Karpas-422 (cell line): ENCODE measurements around the gene EDA. TPM values are rescaled to one million over a fixed set of nuclear protein-coding genes. Genes with fewer than 3 reads are reported as not detected.

Experiments
- DNase-seq: peaks from one replicate; pipeline ENCODE4 v3.0.0-alpha.2; 2015
- H2AFZ ChIP-seq: fragments of 200-600 bp; sonication (generic); 2 replicates; pipeline ENCODE4 v1.6.1; 2014; ENCODE audit warnings: antibody characterized with exemption, low read length, mixed read lengths
- H3K27ac ChIP-seq: fragments of 200-600 bp; sonication (generic); 2 replicates; pipeline ENCODE4 v1.5.1; 2014; ENCODE audit warnings: mild to moderate bottlenecking, low read length, moderate library complexity
- H3K27me3 ChIP-seq: fragments of 200-600 bp; sonication (generic); 2 replicates; pipeline ENCODE4 v1.6.1; 2014; ENCODE audit warnings: low read length, mixed read lengths
- H3K36me3 ChIP-seq: fragments of 200-600 bp; sonication (generic); 2 replicates; pipeline ENCODE4 v1.6.1; 2014; ENCODE audit warnings: low read length, mixed read lengths; ENCODE audit not compliant: insufficient read depth
- H3K4me1 ChIP-seq: fragments of 200-600 bp; sonication (generic); 2 replicates; pipeline ENCODE4 v1.6.1; 2014; ENCODE audit warnings: mild to moderate bottlenecking, low read length, mixed read lengths
- H3K4me2 ChIP-seq: fragments of 200-600 bp; sonication (generic); 2 replicates; pipeline ENCODE4 v1.6.1; 2014; ENCODE audit warnings: low read length, low read depth, mild to moderate bottlenecking; ENCODE audit not compliant: poor library complexity, severe bottlenecking
- H3K4me3 ChIP-seq: fragments of 200-600 bp; sonication (generic); 2 replicates; pipeline ENCODE4 v1.5.1; 2014; ENCODE audit warnings: mild to moderate bottlenecking, antibody characterized with exemption, low read length, mixed read lengths
- H3K79me2 ChIP-seq: fragments of 200-600 bp; sonication (generic); 2 replicates; pipeline ENCODE4 v1.6.1; 2014; ENCODE audit warnings: mild to moderate bottlenecking, low read length, mixed read lengths
- H3K9ac ChIP-seq: fragments of 200-600 bp; sonication (generic); 2 replicates; pipeline ENCODE4 v1.6.0; 2014; ENCODE audit warnings: low read length
- H3K9me2 ChIP-seq: fragments of 200-600 bp; sonication (generic), shearing (Covaris generic); replicated peaks from 2 replicates; pipeline ENCODE4 v1.6.0; 2014; ENCODE audit warnings: mild to moderate bottlenecking, low read length, moderate library complexity; ENCODE audit not compliant: insufficient read depth
- H3K9me3 ChIP-seq: fragments of 300-700, 200-600 bp; sonication (generic); 2 replicates; pipeline ENCODE4 v1.6.1; 2014; ENCODE audit warnings: low read length, mixed read lengths
- H4K20me1 ChIP-seq: fragments of 200-600 bp; sonication (generic); 2 replicates; pipeline ENCODE4 v1.6.1; 2014; ENCODE audit warnings: mild to moderate bottlenecking, antibody characterized with exemption, low read length, low read depth; ENCODE audit not compliant: insufficient read depth
- total RNA-seq: library from RNA; depleted of rRNA; stranded (reverse); fragments of >200 nt; shearing (Covaris generic); gene quantifications from 2 replicates; pipeline ENCODE4 v1.2.3, GENCODE V29; 2014; ENCODE audit warnings: low replicate concordance

Gene EDA
- total RNA-seq, 1 experiment from 2014 or later = not detected

- Histone ChIP-seq H3K79me2 (no peaks in the 10 kb centered on the region), H3K9ac (no peak overlapping the region), H3K4me2 (no peak overlapping the region), H2AFZ (no peak overlapping the region), H3K36me3 (no peaks in the 10 kb centered on the region), H3K9me3 (no peaks in the 10 kb centered on the region), H3K4me3 (no peak overlapping the region), H3K4me1 (no peaks in the 10 kb centered on the region), H3K27ac (no peak overlapping the region), H3K9me2 (no peaks in the 10 kb centered on the region), H4K20me1 (no peaks in the 10 kb centered on the region), H3K27me3 (no peaks in the 10 kb centered on the region)
- no peak for DNase-seq
These were observed 1.0 kb upstream of the EDA start for GRCh38 chrX:69614886-69615285.

GRCh38 chrX:69615342-69615741 is 571 bp upstream of the EDA start:
- Histone ChIP-seq H3K9ac (no peak overlapping the region), H3K9me2 (no peaks in the 10 kb centered on the region), H3K36me3 (no peaks in the 10 kb centered on the region), H2AFZ (no peak overlapping the region), H3K4me3 (no peak overlapping the region), H3K27ac (no peak overlapping the region), H4K20me1 (no peaks in the 10 kb centered on the region), H3K27me3 (no peaks in the 10 kb centered on the region), H3K4me2 (peak overlapping the region; percentile 51), H3K79me2 (no peaks in the 10 kb centered on the region), H3K9me3 (no peaks in the 10 kb centered on the region), H3K4me1 (no peaks in the 10 kb centered on the region)
- DNase-seq = no peak

- Histone ChIP-seq H4K20me1 (no peaks in the 10 kb centered on the region), H3K4me2 (peak overlapping the region; percentile 51), H3K9ac (no peak overlapping the region), H3K4me3 (peak overlapping the region; percentile 57; the same call in 1 of the 2 replicates), H3K79me2 (no peaks in the 10 kb centered on the region), H3K27ac (no peak overlapping the region), H3K27me3 (no peaks in the 10 kb centered on the region), H3K9me2 (no peaks in the 10 kb centered on the region), H3K4me1 (no peaks in the 10 kb centered on the region), H2AFZ (no peak overlapping the region), H3K36me3 (no peaks in the 10 kb centered on the region), H3K9me3 (no peaks in the 10 kb centered on the region)
- DNase-seq = no peak
These were observed 717 bp downstream of the EDA start for GRCh38 chrX:69616457-69617203.

GRCh38 chrX:69618803-69619202 is 2.9 kb downstream of the EDA start:
- H3K36me3 ChIP-seq = no peaks in the 10 kb centered on the region
- H3K9me3 ChIP-seq = no peaks in the 10 kb centered on the region
- DNase-seq = peak; percentile 65
- H3K27me3 ChIP-seq = no peaks in the 10 kb centered on the region
- no peak overlapping the region for H2AFZ ChIP-seq
- H4K20me1 ChIP-seq = no peaks in the 10 kb centered on the region
- no peak overlapping the region for H3K9ac ChIP-seq
- H3K4me1 ChIP-seq = no peaks in the 10 kb centered on the region
- H3K79me2 ChIP-seq = no peaks in the 10 kb centered on the region
- H3K27ac ChIP-seq = no peak overlapping the region
- H3K4me3 ChIP-seq = no peak overlapping the region
- H3K4me2 ChIP-seq = no peak overlapping the region
- H3K9me2 ChIP-seq = no peaks in the 10 kb centered on the region

GRCh38 chrX:69626129-69626528 is 10.2 kb downstream of the EDA start:
- H3K9me2 ChIP-seq = no peaks in the 10 kb centered on the region
- no peaks in the 10 kb centered on the region for H3K79me2 ChIP-seq
- no peak overlapping the region for H3K4me2 ChIP-seq
- H3K27ac ChIP-seq = no peak overlapping the region
- H3K4me3 ChIP-seq = no peak overlapping the region
- DNase-seq = no peak
- H3K4me1 ChIP-seq = no peaks in the 10 kb centered on the region
- no peaks in the 10 kb centered on the region for H4K20me1 ChIP-seq
- H3K36me3 ChIP-seq = no peaks in the 10 kb centered on the region
- H3K27me3 ChIP-seq = no peaks in the 10 kb centered on the region
- no peak overlapping the region for H3K9ac ChIP-seq
- H2AFZ ChIP-seq = no peak overlapping the region
- H3K9me3 ChIP-seq = no peaks in the 10 kb centered on the region

GRCh38 chrX:69627744-69628143 is 11.8 kb downstream of the EDA start:
- no peak for DNase-seq
- Histone ChIP-seq H4K20me1 (no peaks in the 10 kb centered on the region), H3K9ac (no peak overlapping the region), H3K4me3 (no peak overlapping the region), H3K36me3 (no peaks in the 10 kb centered on the region), H3K9me2 (no peaks in the 10 kb centered on the region), H3K4me2 (no peak overlapping the region), H3K4me1 (no peaks in the 10 kb centered on the region), H3K9me3 (no peaks in the 10 kb centered on the region), H3K27me3 (no peaks in the 10 kb centered on the region), H3K27ac (no peak overlapping the region), H3K79me2 (no peaks in the 10 kb centered on the region), H2AFZ (no peak overlapping the region)

GRCh38 chrX:69630147-69630546 is 14.2 kb downstream of the EDA start:
- no peaks in the 10 kb centered on the region for H3K9me3 ChIP-seq
- no peak overlapping the region for H3K27ac ChIP-seq
- H3K36me3 ChIP-seq = no peaks in the 10 kb centered on the region
- H2AFZ ChIP-seq = no peak overlapping the region
- no peaks in the 10 kb centered on the region for H3K4me1 ChIP-seq
- no peak for DNase-seq
- no peak overlapping the region for H3K4me2 ChIP-seq
- no peak overlapping the region for H3K4me3 ChIP-seq
- no peaks in the 10 kb centered on the region for H3K9me2 ChIP-seq
- no peak overlapping the region for H3K9ac ChIP-seq
- H3K79me2 ChIP-seq = no peaks in the 10 kb centered on the region
- no peaks in the 10 kb centered on the region for H3K27me3 ChIP-seq
- H4K20me1 ChIP-seq = no peaks in the 10 kb centered on the region

GRCh38 chrX:69664693-69665092 is 48.8 kb downstream of the EDA start:
- Histone ChIP-seq H3K4me3 (no peak overlapping the region), H3K9me2 (no peaks in the 10 kb centered on the region), H3K9ac (no peak overlapping the region), H4K20me1 (no peaks in the 10 kb centered on the region), H3K9me3 (peaks cover 2% of the 10 kb centered on the region; the same call in 1 of the 2 replicates), H3K27ac (no peak overlapping the region), H2AFZ (no peak overlapping the region), H3K36me3 (no peaks in the 10 kb centered on the region), H3K4me1 (no peaks in the 10 kb centered on the region), H3K27me3 (no peaks in the 10 kb centered on the region), H3K4me2 (no peak overlapping the region), H3K79me2 (no peaks in the 10 kb centered on the region)
- DNase-seq = no peak
